Lung (tissue), 12 donors: Measurements from ENCODE around the gene MMP8. TPM values are rescaled to one million over a fixed set of nuclear protein-coding genes. Genes with fewer than 3 reads are reported as not detected.

ENCODE experiments used
- ATAC-seq: fragments of 200-7000 bp; cut with Tn5 transposase; one replicate; pipeline ENCODE4 v1.9.1; 2020; ENCODE audit warnings: moderate number of reproducible peaks; ENCODE audit not compliant: insufficient read depth, low FRiP score
- DNase-seq, 3 donors: peaks; one replicate each; pipeline ENCODE4 v3.0.0-alpha.2; 2013 to 2017
- H3K27ac ChIP-seq, 2 donors: one replicate each; pipeline ENCODE4 v1.5.1; 2013; ENCODE audit warnings: mild to moderate bottlenecking in 2 of 2, moderate library complexity in 2 of 2, control low read depth in 1 of 2, inconsistent platforms in 1 of 2, low read depth in 1 of 2, low read length in 1 of 2
- H3K27me3 ChIP-seq, 3 donors: one replicate each; pipeline ENCODE4 v1.5.1; 2013; ENCODE audit warnings: low read length in 2 of 3; ENCODE audit not compliant: control insufficient read depth in 3 of 3, insufficient read depth in 3 of 3
- H3K36me3 ChIP-seq, 4 donors: one replicate each; pipeline ENCODE4 v1.5.1; 2013; ENCODE audit warnings: low read length in 4 of 4, mild to moderate bottlenecking in 1 of 4, moderate library complexity in 1 of 4; ENCODE audit not compliant: control insufficient read depth in 4 of 4, insufficient read depth in 4 of 4
- H3K4me1 ChIP-seq, 5 donors: one replicate each; pipeline ENCODE4 v1.5.1; 2013; ENCODE audit warnings: low read length in 5 of 5, mild to moderate bottlenecking in 2 of 5, moderate library complexity in 1 of 5; ENCODE audit not compliant: control insufficient read depth in 5 of 5, insufficient read depth in 5 of 5
- H3K4me3 ChIP-seq: one replicate; pipeline ENCODE4 v1.5.1; 2013; ENCODE audit warnings: mild to moderate bottlenecking, control low read depth, moderate library complexity
- H3K9ac ChIP-seq, 2 donors: one replicate each; pipeline ENCODE4 v1.5.1; 2013; ENCODE audit warnings: low read length in 2 of 2, control low read depth in 1 of 2; ENCODE audit not compliant: insufficient read depth in 1 of 2
- H3K9me3 ChIP-seq, 4 donors: one replicate each; pipeline ENCODE4 v1.5.1; 2013; ENCODE audit warnings: low read length in 3 of 4, mild to moderate bottlenecking in 1 of 4, moderate library complexity in 1 of 4; ENCODE audit not compliant: control insufficient read depth in 4 of 4, insufficient read depth in 3 of 4
- CTCF ChIP-seq: IDR thresholded peaks from 2 replicates; pipeline ENCODE4 v1.5.1; 2012; ENCODE audit warnings: mild to moderate bottlenecking; ENCODE audit errors: control extremely low read depth, extremely low read depth
- WGBS, 2 donors: extraction: QIAGEN DNeasy Blood & Tissue Kit; methylation state at CpG; one replicate each; pipeline ENCODE4 v1.1.7; 2013; 5-methylcytosine and 5-hydroxymethylcytosine counted together
- polyA plus RNA-seq, 2 donors: library from polyadenylated mRNA; stranded (reverse); fragments of 200-250 nt; gene quantifications; one replicate each; pipeline ENCODE4 v1.2.1, GENCODE V29; 2013
- total RNA-seq, 2 donors: library from RNA; depleted of rRNA in 1 of 2; stranded (reverse); fragments of >200 nt in 1 of 2; gene quantifications; one replicate each; pipeline ENCODE4 v1.2.1, GENCODE V29; 2014 to 2021
- donor health status: control.
- donor health status: control.
- donor health status: Bipolar disorder and iron deficiency.
- donor health status: healthy.
- donor health status: DM: yes; HTN: yes; CAD: no.

MMP8 gene
- total and polyA plus RNA-seq, 4 donors = 0.30 to 77.5 (median 1.6) TPM

- H3K9ac ChIP-seq = no peak overlapping the region
- H3K9me3 ChIP-seq = no peaks in the 10 kb centered on the region
- H3K4me3 ChIP-seq = no peak overlapping the region
Measured at GRCh38 chr11:102761646-102762238, 37.0 kb upstream of the MMP8 start.

DNA sequence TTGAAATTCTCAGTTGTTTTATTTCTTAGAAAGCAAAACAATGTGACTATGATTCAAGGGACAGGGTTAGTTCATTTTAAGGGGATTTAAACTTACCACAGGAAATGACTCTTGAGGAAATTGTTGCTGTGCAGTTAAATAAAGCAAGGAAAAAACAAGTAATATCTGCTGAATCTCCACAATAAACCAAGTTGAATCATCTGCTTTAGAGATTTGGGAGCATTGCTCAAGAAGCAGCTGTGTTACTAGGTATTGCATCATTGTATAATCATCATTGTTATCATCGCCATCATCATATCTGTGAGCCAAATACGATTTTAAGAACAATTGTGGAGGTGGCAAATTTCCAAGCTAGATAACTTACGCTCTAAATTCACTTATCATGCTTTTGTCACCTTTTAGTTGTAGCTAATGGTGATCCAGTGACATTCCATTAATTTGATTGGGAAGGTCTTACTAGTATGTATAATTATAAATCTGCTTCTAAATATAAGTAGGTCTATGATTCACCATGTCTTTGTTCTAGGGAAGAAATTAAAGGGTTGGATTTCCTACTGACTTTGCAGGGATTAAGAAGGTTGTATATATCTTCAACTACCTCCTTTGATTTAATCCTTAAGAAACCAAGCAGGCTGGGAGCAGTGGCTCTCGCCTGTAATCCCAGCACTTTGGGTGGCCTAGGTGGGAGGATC is 35.7 kb upstream of the MMP8 start:
- no peaks in the 10 kb centered on the region for H3K27me3 ChIP-seq
- H3K4me3 ChIP-seq = no peak overlapping the region
- peak in 2 of 3 donors; percentile 57 to 80 for DNase-seq
- peaks cover 0 to 2% (median 0%) of the 10 kb centered on the region in 5 donors for H3K4me1 ChIP-seq
- no peak overlapping the region for H3K27ac ChIP-seq
- H3K9ac ChIP-seq = no peak overlapping the region
- H3K9me3 ChIP-seq = no peaks in the 10 kb centered on the region
- WGBS, 2 donors = 37 to 44% methylated on average over 4 of the region's 4 CpGs
- peak; percentile 55 for ATAC-seq
- no peak for TF ChIP-seq CTCF
- H3K36me3 ChIP-seq = no peaks in the 10 kb centered on the region

More at GRCh38 chr11:102761646-102762238, 37.0 kb upstream of the MMP8 start:
- H3K36me3 ChIP-seq = no peaks in the 10 kb centered on the region
- no peak for DNase-seq
- H3K4me1 ChIP-seq = peaks cover 0 to 2% (median 0%) of the 10 kb centered on the region in 5 donors
- no peak for TF ChIP-seq CTCF
- no peak overlapping the region for H3K27ac ChIP-seq
- no peaks in the 10 kb centered on the region for H3K27me3 ChIP-seq
- ATAC-seq = no peak
- WGBS, 2 donors = 77 to 90% methylated on average over 4 of the region's 4 CpGs

DNA sequence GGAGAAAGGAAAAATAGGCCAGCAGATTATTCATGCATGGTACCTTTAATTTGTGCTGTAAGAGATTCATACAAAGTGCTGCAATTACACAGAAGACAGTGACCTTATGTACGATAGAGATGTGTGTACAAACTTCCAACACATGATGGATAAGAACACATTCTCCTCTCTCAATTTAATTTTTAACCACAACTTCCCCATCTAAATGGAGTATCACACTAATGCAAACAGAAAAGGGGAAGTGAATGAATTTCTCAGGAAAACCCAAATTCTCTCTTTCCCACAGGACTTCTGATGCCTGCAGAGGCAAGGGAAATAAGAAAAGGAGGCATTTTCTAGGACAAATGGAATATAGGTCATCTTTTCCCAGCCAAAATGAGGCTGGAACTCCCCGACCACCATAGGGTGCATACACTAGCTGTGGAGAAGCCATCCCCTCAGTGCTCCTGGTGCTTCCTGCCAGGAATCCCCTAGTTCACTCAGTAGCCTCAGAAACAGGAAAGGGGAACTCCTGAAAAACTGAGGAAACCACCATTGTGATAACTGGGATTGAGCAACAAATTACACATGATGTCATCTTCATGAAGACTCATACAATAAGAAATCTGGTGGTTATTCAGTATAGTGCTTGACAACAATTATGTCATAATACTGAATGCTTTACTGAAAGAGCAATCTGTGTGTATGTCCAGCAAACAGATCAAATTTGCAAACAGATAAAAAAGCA is 33.2 kb upstream of the MMP8 start:
- no peak overlapping the region for H3K27ac ChIP-seq
- peaks cover 0 to 2% (median 0%) of the 10 kb centered on the region in 5 donors for H3K4me1 ChIP-seq
- no peak for DNase-seq
- H3K9ac ChIP-seq = no peak overlapping the region
- H3K9me3 ChIP-seq = no peaks in the 10 kb centered on the region
- H3K4me3 ChIP-seq = no peak overlapping the region
- WGBS, 2 donors = 32 to 53% methylated on average over 2 of the region's 2 CpGs
- no peaks in the 10 kb centered on the region for H3K36me3 ChIP-seq
- no peak for TF ChIP-seq CTCF
- ATAC-seq = no peak
- peaks cover 0 to 2% (median 0%) of the 10 kb centered on the region in 3 donors for H3K27me3 ChIP-seq
